Neural progenitor cell (in vitro differentiated cells): ENCODE results near the gene MDC1.

ENCODE experiments used
- CTCF ChIP-seq: fragments of 200-600 bp; sonication (generic); IDR thresholded peaks from 2 replicates; pipeline ENCODE4 v1.5.1; 2017; ENCODE audit warnings: antibody characterized with exemption, mild to moderate bottlenecking
- EZH2 ChIP-seq: fragments of 200-600 bp; sonication (generic); IDR thresholded peaks from 2 replicates; pipeline ENCODE4 v1.6.1; 2017; ENCODE audit warnings: antibody characterized with exemption, mild to moderate bottlenecking, moderate library complexity

- TF ChIP-seq CTCF (no peak), EZH2 (no peak)
Measured at GRCh38 chr6:30700340-30700739, 16.7 kb downstream of the MDC1 start.
